GM19397 (cell line): Measurements from ENCODE around the gene CDCA5.
"Not testable (repeated sequence)": the region's sequence is repeated elsewhere in the genome, so short reads cannot be mapped to it uniquely, and the experiment has no call there.

Source experiments
- ATAC-seq: cut with Tn5 transposase; IDR thresholded peaks from one replicate; pipeline ENCODE4 v1.9.1; 2021; ENCODE audit warnings: mild to moderate bottlenecking, moderate library complexity; ENCODE audit not compliant: unreplicated experiment

CDCA5 gene

GRCh38 chr11:65119670-65119995, 35.8 kb upstream of the CDCA5 start:
- ATAC-seq: no peak

GRCh38 chr11:65118891-65119669, 35.2 kb upstream of the CDCA5 start:
- ATAC-seq: not testable (repeated sequence)

- no peak for ATAC-seq
Measured at GRCh38 chr11:65118097-65118837, 34.4 kb upstream of the CDCA5 start.

DNA sequence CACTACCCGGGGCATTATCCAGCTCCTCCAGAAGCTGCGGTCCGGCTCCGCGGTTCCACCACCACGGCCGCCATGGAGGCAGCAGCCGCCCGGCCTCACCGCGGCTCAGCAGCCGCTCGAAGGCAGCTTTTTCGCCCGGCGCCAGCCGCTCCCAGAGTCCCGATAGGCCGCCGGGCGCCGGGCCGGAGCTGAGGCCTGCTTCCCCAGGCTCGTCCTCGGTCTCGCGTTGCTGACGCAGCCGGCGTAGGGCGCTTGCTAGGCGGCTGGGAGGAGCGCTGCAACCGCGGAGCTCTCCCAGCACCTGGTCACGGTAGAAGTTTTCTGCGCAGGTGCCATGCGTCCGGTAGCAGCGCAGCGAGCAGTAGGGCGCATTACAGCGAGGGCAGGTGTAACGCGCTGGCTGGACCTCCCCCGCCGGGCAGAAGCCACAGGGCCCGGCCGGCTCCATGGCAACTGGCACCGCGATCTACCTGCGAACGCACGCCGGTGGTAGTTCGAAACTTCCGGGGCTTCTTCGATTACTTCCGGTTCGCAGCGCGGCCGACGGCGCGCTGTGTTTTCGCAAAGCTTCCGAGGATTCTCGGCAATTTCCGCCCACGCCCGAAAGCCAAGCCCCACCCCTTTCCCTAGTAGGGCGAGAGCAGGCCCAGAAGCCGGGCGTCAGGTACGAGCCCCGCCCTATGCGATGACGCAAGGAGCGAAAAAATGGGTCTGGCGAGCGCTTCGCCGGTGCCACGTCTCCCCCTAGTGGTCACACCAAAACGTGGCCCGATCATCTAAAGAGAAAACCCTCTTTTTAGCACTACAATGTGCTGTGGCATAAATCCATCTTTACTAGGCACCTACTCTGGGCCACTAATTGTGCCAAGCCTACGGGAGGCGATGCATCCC, 33.6 kb upstream of the CDCA5 start, which contains the start of gene ZNHIT2:
Gene ZNHIT2 (minus strand): TSS at position 496 of the 891 bp plus-strand sequence. CDS start 48 bp downstream, at position 448.
- peak; percentile 61 for ATAC-seq

DNA sequence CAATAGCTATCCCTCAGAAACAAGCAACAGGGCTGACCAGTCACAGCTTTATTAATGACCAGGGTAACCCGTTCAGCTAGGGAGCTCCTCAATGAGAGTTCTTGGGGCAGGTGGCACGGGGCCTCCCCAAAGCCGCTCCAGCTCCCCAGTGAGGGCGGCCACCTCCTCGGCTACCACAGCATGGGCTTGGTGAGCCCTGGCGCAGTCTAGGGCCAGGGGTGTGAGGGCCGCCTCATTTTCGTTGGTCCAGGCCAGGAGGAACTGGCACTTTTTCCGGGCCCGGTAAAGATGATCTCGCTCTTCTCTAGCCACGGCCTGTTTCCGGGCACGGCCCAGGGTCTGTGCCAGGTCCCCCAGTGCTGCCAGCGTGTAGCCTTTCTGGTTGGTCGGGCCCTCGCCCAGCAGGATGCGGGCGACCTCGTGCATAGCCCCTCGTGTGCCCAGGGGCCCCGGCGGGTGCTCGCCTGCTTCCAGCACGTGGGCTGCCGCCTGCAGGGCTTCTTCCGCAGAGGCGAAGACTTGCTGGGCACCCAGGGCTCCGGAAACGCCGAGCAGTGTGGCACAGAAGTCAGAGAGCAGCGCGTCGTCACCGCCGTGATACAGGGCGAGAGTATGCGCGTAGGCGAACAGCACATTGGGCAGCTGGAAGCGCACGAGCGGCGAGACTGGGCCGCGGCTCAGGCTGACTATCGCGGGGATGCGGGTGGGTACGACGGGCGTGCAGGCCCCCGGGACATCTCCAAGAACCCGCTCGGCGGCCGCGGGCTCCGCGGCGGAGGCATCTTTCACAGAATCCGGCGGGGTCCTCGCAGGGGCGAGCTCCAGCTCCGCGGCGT, 32.7 kb upstream of the CDCA5 start:
- ATAC-seq: no peak

DNA sequence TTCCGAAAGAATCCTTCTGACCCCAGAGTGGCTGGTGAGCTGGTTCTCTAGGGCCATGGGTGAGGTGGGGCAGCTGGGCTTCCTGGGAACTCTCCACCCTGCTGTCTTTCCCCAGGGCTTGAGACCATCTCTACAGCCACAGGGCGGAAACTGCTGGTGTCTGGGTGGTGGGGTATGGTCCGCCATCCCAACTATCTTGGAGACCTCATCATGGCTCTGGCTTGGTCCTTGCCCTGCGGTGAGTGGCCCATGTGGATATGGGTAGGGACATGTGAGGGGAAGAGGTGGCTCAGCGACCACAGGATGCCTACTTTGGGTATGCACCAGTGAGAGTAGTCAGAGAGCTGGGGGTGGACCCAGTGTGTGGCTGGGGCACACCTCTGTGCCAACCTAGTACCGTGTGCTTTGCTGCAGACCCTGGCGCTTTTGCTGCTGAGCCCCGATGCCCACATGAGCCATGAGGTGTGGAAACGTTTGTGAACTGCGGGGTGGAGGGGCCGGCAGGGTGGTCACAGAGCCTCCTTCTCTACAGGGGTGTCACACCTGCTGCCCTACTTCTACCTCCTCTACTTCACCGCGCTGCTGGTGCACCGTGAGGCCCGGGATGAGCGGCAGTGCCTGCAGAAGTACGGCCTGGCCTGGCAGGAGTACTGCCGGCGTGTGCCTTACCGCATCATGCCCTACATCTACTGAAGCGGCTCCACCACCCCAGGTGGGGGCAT, 31.7 kb upstream of the CDCA5 start:
- ATAC-seq: no peak

DNA sequence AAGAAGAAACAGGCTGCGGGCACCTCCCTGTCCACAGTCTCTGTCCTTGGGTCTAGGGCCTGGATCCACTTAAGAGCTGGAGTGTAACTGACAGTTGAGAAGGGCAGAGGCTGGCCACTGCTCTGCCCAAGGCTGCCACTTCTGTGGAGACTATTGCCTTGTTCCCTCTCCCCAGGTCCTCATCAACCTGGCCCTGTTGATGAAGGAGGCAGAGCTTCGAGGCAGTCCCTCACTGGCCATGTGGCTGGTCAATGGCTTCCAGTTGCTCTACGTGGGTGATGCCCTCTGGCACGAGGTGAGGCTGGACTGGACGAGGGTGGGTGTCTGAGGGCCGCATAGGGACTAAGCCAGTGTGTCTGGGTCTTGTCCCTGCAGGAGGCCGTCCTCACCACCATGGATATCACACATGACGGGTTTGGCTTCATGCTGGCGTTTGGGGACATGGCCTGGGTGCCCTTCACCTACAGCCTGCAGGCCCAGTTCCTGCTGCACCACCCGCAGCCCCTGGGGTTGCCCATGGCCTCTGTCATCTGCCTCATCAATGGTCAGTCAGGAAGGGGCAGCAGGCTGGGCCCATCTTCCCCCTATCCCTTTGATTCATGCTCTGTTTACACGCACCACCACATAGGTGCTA, 30.8 kb upstream of the CDCA5 start:
- ATAC-seq: no peak

DNA sequence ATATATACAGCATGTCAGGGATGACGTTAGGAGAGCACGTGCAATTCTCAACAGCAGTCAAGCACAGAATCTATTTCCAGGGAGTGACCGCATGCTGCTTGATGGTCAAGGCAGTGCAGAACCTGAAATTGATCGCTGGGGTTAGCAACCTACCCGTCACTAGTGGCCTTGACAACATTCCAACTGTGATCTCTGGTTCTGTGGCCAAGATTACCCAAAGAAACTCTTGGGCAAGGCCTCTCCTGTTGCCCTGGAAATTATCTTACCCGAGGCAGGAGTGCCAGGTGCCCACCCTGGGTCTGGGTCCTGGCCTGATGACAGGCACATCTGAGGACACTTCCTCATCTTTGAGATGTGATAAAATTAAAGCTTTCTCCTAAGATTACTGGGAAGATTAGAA, 30.0 kb upstream of the CDCA5 start:
- no peak for ATAC-seq

GRCh38 chr11:65113361-65113756, 29.5 kb upstream of the CDCA5 start:
- no peak for ATAC-seq

GRCh38 chr11:65112546-65113360, 28.9 kb upstream of the CDCA5 start:
- no peak for ATAC-seq

- ATAC-seq: peak; percentile 69
Measured at GRCh38 chr11:65111744-65112545, 28.1 kb upstream of the CDCA5 start, which contains the start of gene TM7SF2. Gene TM7SF2, plus strand, starts transcription at chr11:65111872. Its CDS starts 144 bp downstream, at chr11:65112016.

DNA sequence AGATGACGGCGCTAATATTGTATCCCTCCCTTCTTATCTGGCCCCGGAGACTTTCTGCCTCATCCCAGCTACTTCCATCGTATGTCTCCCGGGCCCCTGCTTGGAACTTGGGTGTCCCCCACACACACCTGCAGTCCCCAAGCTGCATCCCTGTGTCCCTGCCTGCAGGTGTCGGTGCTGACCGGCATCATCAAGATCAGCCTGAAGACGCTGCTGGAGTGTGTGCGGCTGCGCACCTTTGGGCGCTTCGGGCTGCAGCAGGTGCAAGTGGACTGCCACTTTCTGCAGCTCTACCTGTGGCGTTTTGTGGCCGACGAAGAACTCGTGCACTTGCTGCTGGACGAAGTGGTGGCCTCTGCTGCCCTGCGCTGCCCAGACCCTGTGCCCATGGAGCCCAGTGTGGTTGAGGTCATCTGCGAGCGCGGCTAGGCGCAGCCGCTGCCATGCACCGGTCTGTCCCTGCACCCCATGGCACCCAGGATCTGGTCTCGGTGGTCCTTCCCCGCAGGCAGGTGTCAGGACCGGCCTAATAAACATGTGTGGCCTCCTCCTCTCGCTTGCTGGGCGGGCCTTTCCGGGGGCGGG, 27.4 kb upstream of the CDCA5 start:
- no peak for ATAC-seq

GRCh38 chr11:65110354-65110861, 26.6 kb upstream of the CDCA5 start:
- ATAC-seq: no peak

DNA sequence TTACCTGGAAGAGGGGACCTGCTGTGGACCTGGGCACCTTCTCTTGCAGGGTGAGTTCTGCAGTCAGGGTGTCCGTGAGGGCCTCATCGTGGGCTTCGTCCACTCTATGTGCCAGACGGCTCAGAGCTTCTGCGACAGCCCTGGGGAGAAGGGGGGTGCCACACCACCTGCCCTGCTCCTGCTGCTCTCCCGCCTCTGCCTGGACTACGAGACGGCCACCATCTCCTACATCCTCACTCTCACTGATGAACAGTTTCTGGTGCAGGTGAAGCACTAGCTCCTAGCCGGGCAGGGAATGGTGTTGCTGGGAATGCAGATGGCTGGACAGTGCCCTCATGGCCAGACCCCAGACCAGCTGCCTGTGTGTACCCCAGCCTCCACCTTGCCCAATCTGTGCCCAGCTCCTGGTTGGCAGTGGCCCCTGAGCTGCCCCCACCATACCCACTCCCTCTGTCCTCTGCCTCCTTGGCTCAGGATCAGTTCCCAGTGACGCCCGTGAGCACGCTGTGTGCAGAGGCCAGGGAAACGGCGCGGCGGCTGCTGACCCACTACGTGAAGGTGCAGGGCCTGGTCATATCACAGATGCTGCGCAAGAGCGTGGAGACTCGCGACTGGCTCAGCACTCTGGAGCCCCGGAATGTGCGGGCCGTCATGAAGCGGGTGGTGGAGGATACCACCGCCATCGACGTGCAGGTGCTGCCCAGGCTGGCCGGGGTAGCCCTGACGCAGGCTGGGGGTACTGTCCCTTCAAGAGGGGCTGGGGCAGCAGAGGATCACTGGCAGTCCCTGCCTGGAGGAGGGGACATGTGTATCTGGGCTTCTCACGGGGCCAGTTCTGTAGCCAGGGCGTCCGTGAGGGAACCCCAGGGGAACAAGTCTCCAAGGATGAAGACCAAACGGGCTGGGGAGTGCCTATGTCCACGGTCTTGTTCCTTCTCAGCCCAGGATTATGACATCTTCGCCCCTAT, 25.7 kb upstream of the CDCA5 start:
- ATAC-seq: no peak

DNA sequence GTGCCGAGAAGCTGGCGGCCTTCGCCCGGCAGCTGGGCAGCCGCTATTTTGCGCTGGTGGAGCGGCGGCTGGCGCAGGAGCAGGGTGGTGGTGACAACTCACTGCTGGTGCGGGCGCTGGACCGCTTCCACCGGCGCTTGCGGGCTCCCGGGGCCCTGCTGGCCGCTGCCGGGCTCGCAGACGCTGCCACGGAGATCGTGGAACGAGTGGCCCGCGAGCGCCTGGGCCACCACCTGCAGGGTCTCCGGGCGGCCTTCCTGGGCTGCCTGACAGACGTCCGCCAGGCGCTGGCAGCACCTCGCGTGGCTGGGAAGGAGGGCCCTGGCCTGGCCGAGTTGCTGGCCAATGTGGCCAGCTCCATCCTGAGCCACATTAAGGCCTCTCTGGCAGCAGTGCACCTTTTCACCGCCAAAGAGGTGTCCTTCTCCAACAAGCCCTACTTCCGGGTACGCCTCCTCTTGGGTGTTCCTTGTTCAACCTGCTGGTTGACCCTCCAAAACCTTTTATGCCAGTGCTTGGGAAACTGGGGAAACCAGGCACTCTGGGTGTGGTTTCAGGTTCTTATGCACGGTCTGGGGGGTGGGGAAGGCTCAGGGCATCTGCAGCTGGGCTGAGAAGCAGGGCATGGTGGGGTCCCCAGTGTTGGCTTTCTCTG, 24.8 kb upstream of the CDCA5 start:
- no peak for ATAC-seq
